DND-41 (cell line): ENCODE measurements around the gene ABI3BP.

Experiments used
- ATAC-seq: fragments of 200-7000 bp; cut with Tn5 transposase; 3 replicates; pipeline ENCODE4 v1.9.1; 2021; ENCODE audit warnings: low read depth; ENCODE audit not compliant: insufficient read depth
- DNase-seq: peaks from one replicate; pipeline ENCODE4 v3.0.0-alpha.2; 2020
- H2AFZ ChIP-seq: 2 replicates; pipeline ENCODE4 v1.6.0; 2012; ENCODE audit warnings: low read depth, low read length
- H3K27ac ChIP-seq: 2 replicates; pipeline ENCODE4 v1.5.1; 2012; ENCODE audit warnings: low read length, inconsistent platforms
- H3K27me3 ChIP-seq: fragments of 200-600 bp; sonication (generic); 2 replicates; pipeline ENCODE4 v1.6.0; 2012; ENCODE audit warnings: low read length, mild to moderate bottlenecking, inconsistent platforms; ENCODE audit not compliant: insufficient read depth, poor library complexity
- H3K36me3 ChIP-seq: 2 replicates; pipeline ENCODE4 v1.5.1; 2012; ENCODE audit warnings: low read length, inconsistent platforms; ENCODE audit not compliant: insufficient read depth
- H3K4me1 ChIP-seq: 2 replicates; pipeline ENCODE4 v1.5.1; 2012; ENCODE audit warnings: mild to moderate bottlenecking, low read length; ENCODE audit not compliant: insufficient read depth
- H3K4me2 ChIP-seq: 2 replicates; pipeline ENCODE4 v1.6.0; 2012; ENCODE audit warnings: mild to moderate bottlenecking, moderate library complexity, low read length, inconsistent platforms; ENCODE audit not compliant: insufficient read depth
- H3K4me3 ChIP-seq, 2 experiments: fragments of 200-600 bp in 1 of 2; shearing (Covaris generic) in 1 of 2; 2 replicates each; pipeline ENCODE4 v1.5.1; 2012 to 2016; ENCODE audit warnings: inconsistent platforms in 2 of 2, low read length in 2 of 2, mild to moderate bottlenecking in 2 of 2, low read depth in 1 of 2, moderate library complexity in 1 of 2
- H3K79me2 ChIP-seq: 2 replicates; pipeline ENCODE4 v1.6.0; 2012; ENCODE audit warnings: low read length, inconsistent platforms; ENCODE audit not compliant: insufficient read depth
- H3K9ac ChIP-seq: 2 replicates; pipeline ENCODE4 v1.6.0; 2012; ENCODE audit warnings: low read depth, mild to moderate bottlenecking, inconsistent platforms, low read length, moderate library complexity
- H3K9me3 ChIP-seq: 2 replicates; pipeline ENCODE4 v1.5.1; 2012; ENCODE audit warnings: low read length, moderate library complexity, mild to moderate bottlenecking, inconsistent platforms; ENCODE audit not compliant: insufficient read depth, severe bottlenecking
- H4K20me1 ChIP-seq: 2 replicates; pipeline ENCODE4 v1.6.0; 2012; ENCODE audit warnings: low read length; ENCODE audit not compliant: insufficient read depth
- CTCF ChIP-seq: IDR thresholded peaks from 2 replicates; pipeline ENCODE4 v1.5.1; 2012; ENCODE audit warnings: borderline replicate concordance, low read length, moderate library complexity, mild to moderate bottlenecking; ENCODE audit not compliant: poor library complexity, severe bottlenecking; ENCODE audit errors: extremely low read depth
- EZH2 ChIP-seq: IDR thresholded peaks from 3 replicates; pipeline ENCODE4 v1.6.1; 2012; ENCODE audit warnings: borderline replicate concordance, low read depth, mild to moderate bottlenecking, moderate library complexity, low read length, inconsistent platforms; ENCODE audit not compliant: severe bottlenecking

The ABI3BP gene

GRCh38 chr3:100759950-100760349, 233.3 kb downstream of the ABI3BP start:
- ATAC-seq: no peak
- Histone ChIP-seq H3K4me3 (no peak overlapping the region), H2AFZ (no peak overlapping the region), H3K36me3 (no peaks in the 10 kb centered on the region), H3K27ac (no peak overlapping the region), H3K9me3 (no peaks in the 10 kb centered on the region), H3K4me2 (no peak overlapping the region), H3K9ac (no peak overlapping the region), H3K27me3 (no peaks in the 10 kb centered on the region), H4K20me1 (no peaks in the 10 kb centered on the region), H3K4me1 (no peaks in the 10 kb centered on the region), H3K79me2 (no peaks in the 10 kb centered on the region)
- TF ChIP-seq EZH2 (no peak), CTCF (no peak)
- DNase-seq: no peak

GRCh38 chr3:100759159-100759558, 234.1 kb downstream of the ABI3BP start:
- Histone ChIP-seq H2AFZ (no peak overlapping the region), H3K27ac (no peak overlapping the region), H3K36me3 (no peaks in the 10 kb centered on the region), H3K4me1 (no peaks in the 10 kb centered on the region), H3K79me2 (no peaks in the 10 kb centered on the region), H3K9me3 (no peaks in the 10 kb centered on the region), H3K27me3 (no peaks in the 10 kb centered on the region), H4K20me1 (no peaks in the 10 kb centered on the region), H3K9ac (no peak overlapping the region), H3K4me2 (no peak overlapping the region), H3K4me3 (no peak overlapping the region)
- TF ChIP-seq EZH2: no peak
- TF ChIP-seq CTCF: no peak
- DNase-seq (no peak), ATAC-seq (no peak)

GRCh38 chr3:100756441-100756840, 236.8 kb downstream of the ABI3BP start:
- no peak overlapping the region for H3K27ac ChIP-seq
- H4K20me1 ChIP-seq: no peaks in the 10 kb centered on the region
- peaks cover 23% of the 10 kb centered on the region for H3K36me3 ChIP-seq
- no peaks in the 10 kb centered on the region for H3K27me3 ChIP-seq
- H3K9me3 ChIP-seq: no peaks in the 10 kb centered on the region
- no peaks in the 10 kb centered on the region for H3K4me1 ChIP-seq
- no peak overlapping the region for H3K9ac ChIP-seq
- ATAC-seq (no peak), DNase-seq (no peak)
- H3K4me2 ChIP-seq: no peak overlapping the region
- no peak overlapping the region for H2AFZ ChIP-seq
- H3K4me3 ChIP-seq: no peak overlapping the region
- no peaks in the 10 kb centered on the region for H3K79me2 ChIP-seq
- TF ChIP-seq CTCF: no peak
- no peak for TF ChIP-seq EZH2
